HL-60 (cell line): ENCODE results near the gene COBL.

ENCODE experiments used
- CTCF ChIP-seq: IDR thresholded peaks from one replicate; pipeline ENCODE4 v1.5.1; 2011; ENCODE audit warnings: low read length, control low read depth, inconsistent platforms; ENCODE audit not compliant: insufficient read depth
- GABPA ChIP-seq: IDR thresholded peaks from 2 replicates; pipeline ENCODE4 v1.6.1; 2012; ENCODE audit warnings: low read depth
- POLR2AphosphoS5 ChIP-seq: IDR thresholded peaks from 2 replicates; pipeline ENCODE4 v1.6.1; 2012; ENCODE audit warnings: low read depth

GRCh38 chr7:51082940-51083533 is 233.6 kb downstream of the COBL start:
- TF ChIP-seq GABPA (no peak), CTCF (no peak), POLR2AphosphoS5 (no peak)
